Thyroid gland (tissue), 4 donors: ENCODE measurements around the gene KIF5C. TPM values are rescaled to one million over a fixed set of nuclear protein-coding genes. Genes with fewer than 3 reads are reported as not detected.

Source experiments
- DNase-seq, 2 donors: peaks; one replicate each; pipeline ENCODE4 v3.0.0-alpha.2; 2019
- H3K27ac ChIP-seq, 3 donors: fragments of 200-600 bp; sonication (generic); 1 replicate in 2 of 3; 2 replicates in 1 of 3; pipeline ENCODE4 v1.5.1; 2016 to 2019; ENCODE audit warnings: mild to moderate bottlenecking in 1 of 3, moderate library complexity in 1 of 3
- H3K27me3 ChIP-seq: fragments of 200-600 bp; sonication (generic); one replicate; pipeline ENCODE4 v1.5.1; 2019
- H3K36me3 ChIP-seq, 2 donors: fragments of 200-600 bp; sonication (generic); one replicate each; pipeline ENCODE4 v1.5.1; 2016 to 2019
- H3K4me1 ChIP-seq, 2 donors: fragments of 200-600 bp; sonication (generic); one replicate each; pipeline ENCODE4 v1.5.1; 2017 to 2019
- H3K4me3 ChIP-seq, 3 donors: fragments of 200-600 bp; sonication (generic); replicated peaks in 1 of 3; 1 replicate in 2 of 3; 2 replicates in 1 of 3; pipeline ENCODE4 v1.5.1; 2016; ENCODE audit warnings: mild to moderate bottlenecking in 1 of 3
- H3K9me3 ChIP-seq: fragments of 200-600 bp; sonication (generic); one replicate; pipeline ENCODE4 v1.5.1; 2017
- CTCF ChIP-seq, 6 experiments: fragments of 200-600 bp in 3 of 6; fragments of 450-650 bp in 3 of 6; sonication (generic) in 3 of 6; IDR thresholded peaks; one replicate each; pipeline ENCODE4 v1.5.1; 2016 to 2019; ENCODE audit warnings: antibody characterized with exemption in 6 of 6, mild to moderate bottlenecking in 2 of 6, inconsistent platforms in 1 of 6, moderate library complexity in 1 of 6
- POLR2A ChIP-seq, 2 donors: fragments of 450-650 bp; IDR thresholded peaks; one replicate each; pipeline ENCODE4 v1.6.1; 2017; ENCODE audit warnings: antibody characterized with exemption in 2 of 2, mild to moderate bottlenecking in 2 of 2, moderate library complexity in 1 of 2
- WGBS, 2 donors: methylation state at CpG; one replicate each; pipeline ENCODE4 v1.1.5; 2017; 5-methylcytosine and 5-hydroxymethylcytosine counted together
- intact Hi-C: fragments of 100-400 bp; cut with DNase I; formaldehyde crosslinking; loops from one replicate; pipeline ENCODE4 v1.15.1; 2023
- total RNA-seq, 4 donors: library from RNA; depleted of rRNA; stranded (reverse); fragments of >200 nt; gene quantifications; one replicate each; pipeline ENCODE4 v1.2.3, GENCODE V29; 2016

The KIF5C gene
- total RNA-seq, 4 donors from 2014 or later = 1.9 to 2.8 (median 2.3) TPM

DNA sequence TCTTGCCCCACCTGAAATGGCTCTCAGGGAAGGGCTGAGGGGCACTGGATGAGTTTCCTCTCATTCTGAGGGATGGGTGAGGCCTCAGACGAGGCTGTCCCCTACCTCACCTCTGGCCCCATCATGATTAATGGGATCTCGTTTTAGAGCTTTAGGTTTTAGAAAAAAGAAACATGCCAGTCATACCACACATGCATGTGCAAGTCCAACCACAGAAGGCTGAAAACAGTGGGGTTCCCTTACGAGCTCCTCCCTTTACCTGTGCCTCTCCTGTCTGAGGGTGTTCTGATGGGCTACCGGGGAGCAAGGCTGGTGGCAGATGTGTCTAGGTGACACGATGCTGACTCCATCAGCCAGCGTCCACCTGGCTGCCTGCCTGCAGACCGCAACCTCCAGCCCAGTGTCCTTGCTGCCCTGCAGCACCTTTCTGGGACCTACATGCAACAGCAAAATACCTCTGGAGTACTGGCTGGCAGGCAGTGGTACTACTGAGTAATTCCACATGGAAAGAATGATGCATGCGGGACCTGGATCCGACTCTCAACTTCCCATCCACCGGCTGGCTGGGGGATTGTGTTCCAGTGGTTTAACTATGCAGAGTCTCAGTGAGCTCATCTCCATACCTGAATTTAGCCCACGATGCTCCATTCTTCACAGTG is 154.4 kb downstream of the KIF5C start:
- no peak for TF ChIP-seq POLR2A (IDR thresholded peaks at IDR 0.05)
- no peak for TF ChIP-seq CTCF (IDR thresholded peaks at IDR 0.05)
- no peak for DNase-seq
- H3K27me3 ChIP-seq = peaks cover 4% of the 10 kb centered on the region
- 74 to 76% methylated on average over 9 to 11 of the region's 11 CpGs for WGBS, 2 donors
- no peaks in the 10 kb centered on the region for H3K9me3 ChIP-seq
- no peaks in the 10 kb centered on the region for H3K4me1 ChIP-seq
- intact Hi-C loops = no loop called here
- no peaks in the 10 kb centered on the region for H3K36me3 ChIP-seq
- no peak overlapping the region for H3K27ac ChIP-seq
- H3K4me3 ChIP-seq = no peak overlapping the region

GRCh38 chr2:149031396-149031795 is 156.4 kb downstream of the KIF5C start:
- H3K27ac ChIP-seq = no peak overlapping the region
- no peak for TF ChIP-seq POLR2A (IDR thresholded peaks at IDR 0.05)
- no peak for TF ChIP-seq CTCF (IDR thresholded peaks at IDR 0.05)
- H3K36me3 ChIP-seq = no peaks in the 10 kb centered on the region
- no peaks in the 10 kb centered on the region for H3K4me1 ChIP-seq
- intact Hi-C loops = no loop called here
- WGBS, 2 donors = 96 to 97% methylated on average over 4 of the region's 4 CpGs
- no peak overlapping the region for H3K4me3 ChIP-seq
- no peaks in the 10 kb centered on the region for H3K9me3 ChIP-seq
- peaks cover 4% of the 10 kb centered on the region for H3K27me3 ChIP-seq
- no peak for DNase-seq

DNA sequence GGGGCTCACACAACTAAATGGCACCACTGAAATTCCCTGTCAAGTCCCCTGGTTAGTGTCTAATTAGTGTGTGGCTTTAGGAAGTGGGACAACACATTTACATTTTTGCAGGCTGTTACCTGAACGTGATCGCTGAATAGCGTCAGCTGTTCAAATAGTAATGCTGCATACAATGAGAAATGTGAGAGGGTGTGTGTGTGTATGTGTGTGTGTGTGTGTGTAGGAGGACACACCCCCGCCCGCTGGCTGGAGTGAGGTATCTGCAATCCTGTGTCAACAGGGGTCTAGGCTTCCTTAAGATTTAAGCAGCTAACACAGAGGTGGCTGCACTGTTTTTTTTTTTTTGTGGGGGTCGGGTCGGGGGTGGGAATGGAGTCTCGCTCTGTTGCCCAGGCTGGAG is 158.7 kb downstream of the KIF5C start:
- Histone ChIP-seq H3K27ac (no peak overlapping the region), H3K4me3 (no peak overlapping the region), H3K36me3 (no peaks in the 10 kb centered on the region), H3K4me1 (no peaks in the 10 kb centered on the region), H3K27me3 (no peaks in the 10 kb centered on the region), H3K9me3 (no peaks in the 10 kb centered on the region)
- no peak for DNase-seq
- no peak for TF ChIP-seq CTCF (IDR thresholded peaks at IDR 0.05)
- no peak for TF ChIP-seq POLR2A (IDR thresholded peaks at IDR 0.05)
- WGBS, 2 donors = 38 to 46% methylated on average over 8 of the region's 8 CpGs
- intact Hi-C loops = no loop called here

- no peak for DNase-seq
- Histone ChIP-seq H3K4me1 (peaks cover 3 to 4% of the 10 kb centered on the region in 2 donors), H3K27ac (no peak overlapping the region), H3K27me3 (no peaks in the 10 kb centered on the region), H3K36me3 (no peaks in the 10 kb centered on the region), H3K4me3 (no peak overlapping the region), H3K9me3 (no peaks in the 10 kb centered on the region)
- intact Hi-C loops = no loop called here
- 52 to 54% methylated on average over 5 to 6 of the region's 6 CpGs for WGBS, 2 donors
- TF ChIP-seq CTCF (IDR thresholded peaks at IDR 0.05) = no peak
- no peak for TF ChIP-seq POLR2A (IDR thresholded peaks at IDR 0.05)
These were observed 159.4 kb downstream of the KIF5C start for GRCh38 chr2:149034406-149034805.

- 90 to 95% methylated on average over 4 of the region's 4 CpGs for WGBS, 2 donors
- TF ChIP-seq CTCF (IDR thresholded peaks at IDR 0.05) = no peak
- TF ChIP-seq POLR2A (IDR thresholded peaks at IDR 0.05) = no peak
- no peak overlapping the region for H3K27ac ChIP-seq
- no peaks in the 10 kb centered on the region for H3K27me3 ChIP-seq
- peaks cover 3 to 4% of the 10 kb centered on the region in 2 donors for H3K4me1 ChIP-seq
- H3K36me3 ChIP-seq = no peaks in the 10 kb centered on the region
- no peak for DNase-seq
- no peak overlapping the region for H3K4me3 ChIP-seq
- H3K9me3 ChIP-seq = no peaks in the 10 kb centered on the region
- intact Hi-C loops = no loop called here
These were observed 161.7 kb downstream of the KIF5C start for GRCh38 chr2:149036507-149037293.
